Gastroesophageal sphincter (tissue), 4 donors: ENCODE data around the gene AGBL4. TPM values are rescaled to one million over a fixed set of nuclear protein-coding genes. Genes with fewer than 3 reads are reported as not detected.

Experiments
- ATAC-seq: fragments of 150-250 bp; one replicate; pipeline ENCODE4 v1.9.1; 2016; ENCODE audit warnings: mild to moderate bottlenecking, moderate library complexity
- H3K27ac ChIP-seq, 4 donors: fragments of 200-600 bp; sonication (generic) in 3 of 4; 1 replicate in 3 of 4; 2 replicates in 1 of 4; pipeline ENCODE4 v1.5.1; 2016 to 2019
- H3K27me3 ChIP-seq: fragments of 200-600 bp; sonication (generic); one replicate; pipeline ENCODE4 v1.5.1; 2019
- H3K36me3 ChIP-seq, 2 donors: fragments of 200-600 bp; sonication (generic); one replicate each; pipeline ENCODE4 v1.5.1; 2019; ENCODE audit warnings: control low read depth in 1 of 2
- H3K4me1 ChIP-seq, 3 donors: fragments of 200-600 bp; sonication (generic); 1 replicate in 2 of 3; 2 replicates in 1 of 3; pipeline ENCODE4 v1.5.1; 2016 to 2019; ENCODE audit warnings: control low read depth in 2 of 3
- H3K4me3 ChIP-seq, 2 donors: fragments of 200-600 bp; sonication (generic); one replicate each; pipeline ENCODE4 v1.5.1; 2019; ENCODE audit warnings: mild to moderate bottlenecking in 1 of 2, moderate library complexity in 1 of 2
- H3K9me3 ChIP-seq, 3 donors: fragments of 200-600 bp; sonication (generic); one replicate each; pipeline ENCODE4 v1.5.1; 2017 to 2019; ENCODE audit warnings: control low read depth in 2 of 3
- CTCF ChIP-seq, 4 experiments: fragments of 200-600 bp in 2 of 4; fragments of 450-650 bp in 2 of 4; sonication (generic) in 1 of 4; IDR thresholded peaks; one replicate each; pipeline ENCODE4 v1.5.1; 2017 to 2019; ENCODE audit warnings: antibody characterized with exemption in 4 of 4, mild to moderate bottlenecking in 2 of 4, moderate library complexity in 2 of 4
- EP300 ChIP-seq: sonication (generic); formaldehyde crosslinking; IDR thresholded peaks from one replicate; pipeline ENCODE4 v1.6.1; 2017; ENCODE audit warnings: antibody characterized with exemption, mild to moderate bottlenecking
- POLR2A ChIP-seq, 2 donors: fragments of 450-650 bp; IDR thresholded peaks; one replicate each; pipeline ENCODE4 v1.6.1; 2017; ENCODE audit warnings: antibody characterized with exemption in 2 of 2, mild to moderate bottlenecking in 2 of 2, moderate library complexity in 1 of 2
- POLR2AphosphoS5 ChIP-seq: sonication (generic); formaldehyde crosslinking; IDR thresholded peaks from one replicate; pipeline ENCODE4 v1.6.1; 2017; ENCODE audit warnings: antibody characterized with exemption
- WGBS, 2 donors: methylation state at CpG; one replicate each; pipeline ENCODE4 v1.1.5; 2018; ENCODE audit warnings: low coverage in 1 of 2; 5-methylcytosine and 5-hydroxymethylcytosine counted together
- total RNA-seq, 4 donors: library from RNA; depleted of rRNA; stranded (reverse); fragments of >200 nt; gene quantifications; one replicate each; pipeline ENCODE4 v1.1.0, GENCODE V29; 2016

AGBL4 gene
- total RNA-seq, 4 donors from 2014 or later = 1.6 TPM; not detected in 3

- WGBS, 2 donors = 60 to 100% methylated on average over 1 of the region's 1 CpG
- H3K4me3 ChIP-seq = no peak overlapping the region
- H3K36me3 ChIP-seq = no peaks in the 10 kb centered on the region
- no peaks in the 10 kb centered on the region for H3K4me1 ChIP-seq
- H3K9me3 ChIP-seq = no peaks in the 10 kb centered on the region
- no peak for TF ChIP-seq EP300
- TF ChIP-seq CTCF (IDR thresholded peaks at IDR 0.05) = no peak
- TF ChIP-seq POLR2AphosphoS5 = no peak
- TF ChIP-seq POLR2A (IDR thresholded peaks at IDR 0.05) = no peak
- H3K27me3 ChIP-seq = no peaks in the 10 kb centered on the region
- no peak for ATAC-seq
- H3K27ac ChIP-seq = no peak overlapping the region
Measured at GRCh38 chr1:49225464-49225863, 798.3 kb downstream of the AGBL4 start.

- Histone ChIP-seq H3K27me3 (no peaks in the 10 kb centered on the region), H3K36me3 (no peaks in the 10 kb centered on the region)
- WGBS, 2 donors = 63 to 71% methylated on average over 2 of the region's 4 CpGs
Measured at GRCh38 chr1:49213301-49213700, 810.5 kb downstream of the AGBL4 start.

GRCh38 chr1:49208712-49209111 is 815.0 kb downstream of the AGBL4 start:
- TF ChIP-seq EP300 (no peak), CTCF (IDR thresholded peaks at IDR 0.05) (no peak), POLR2AphosphoS5 (no peak), POLR2A (IDR thresholded peaks at IDR 0.05) (no peak)
- no peaks in the 10 kb centered on the region for H3K4me1 ChIP-seq
- no peak for ATAC-seq
- no peaks in the 10 kb centered on the region for H3K36me3 ChIP-seq
- no peak overlapping the region for H3K27ac ChIP-seq
- no peaks in the 10 kb centered on the region for H3K9me3 ChIP-seq
- H3K4me3 ChIP-seq = no peak overlapping the region
- 48 to 76% methylated on average over 2 to 4 of the region's 4 CpGs for WGBS, 2 donors
- H3K27me3 ChIP-seq = no peaks in the 10 kb centered on the region

More at GRCh38 chr1:49213301-49213700, 810.5 kb downstream of the AGBL4 start:
- TF ChIP-seq EP300 (no peak), POLR2AphosphoS5 (no peak), CTCF (IDR thresholded peaks at IDR 0.05) (no peak), POLR2A (IDR thresholded peaks at IDR 0.05) (no peak)
- no peak for ATAC-seq
- no peak overlapping the region for H3K4me3 ChIP-seq
- H3K9me3 ChIP-seq = no peaks in the 10 kb centered on the region
- no peaks in the 10 kb centered on the region for H3K4me1 ChIP-seq
- H3K27ac ChIP-seq = no peak overlapping the region

GRCh38 chr1:49204720-49205119 is 819.0 kb downstream of the AGBL4 start:
- H3K27me3 ChIP-seq = no peaks in the 10 kb centered on the region
- H3K27ac ChIP-seq = no peak overlapping the region
- H3K4me3 ChIP-seq = no peak overlapping the region
- no peaks in the 10 kb centered on the region for H3K36me3 ChIP-seq
- no peak for ATAC-seq
- TF ChIP-seq POLR2AphosphoS5 (no peak), POLR2A (IDR thresholded peaks at IDR 0.05) (no peak), CTCF (IDR thresholded peaks at IDR 0.05) (no peak), EP300 (no peak)
- 33 to 43% methylated on average over 1 of the region's 1 CpG for WGBS, 2 donors
- H3K4me1 ChIP-seq = no peaks in the 10 kb centered on the region
- H3K9me3 ChIP-seq = no peaks in the 10 kb centered on the region

- 50% methylated on average over 1 of the region's 1 CpG; no CpG with 5 or more reads in 1 of the 2 donors for WGBS, 2 donors
- no peaks in the 10 kb centered on the region for H3K36me3 ChIP-seq
- peaks cover 0 to 8% (median 0%) of the 10 kb centered on the region in 3 donors for H3K9me3 ChIP-seq
- H3K4me3 ChIP-seq = no peak overlapping the region
- no peak for ATAC-seq
- TF ChIP-seq POLR2A (IDR thresholded peaks at IDR 0.05) (no peak), EP300 (no peak), POLR2AphosphoS5 (no peak), CTCF (IDR thresholded peaks at IDR 0.05) (no peak)
- peaks cover 4% of the 10 kb centered on the region for H3K27me3 ChIP-seq
- H3K4me1 ChIP-seq = no peaks in the 10 kb centered on the region
- no peak overlapping the region for H3K27ac ChIP-seq
Measured at GRCh38 chr1:49200738-49201137, 823.0 kb downstream of the AGBL4 start.
